HL-60/S4 treated with phorbol 12-myristate 13-acetate at 8.2 ng/mL for 4 days and 3 days (cell line): ENCODE results near the gene STK38L.

ENCODE experiments used
- in situ Hi-C: fragments of 300-500 bp; cut with MboI; formaldehyde crosslinking; loops from 2 replicates; pipeline ENCODE4 v1.15.0; 2022; ENCODE audit warnings: low sequenced_read_pairs

The STK38L gene

GRCh38 chr12:27342536-27342935 is 98.5 kb downstream of the STK38L start:
- in situ Hi-C loops, result no loop called here

GRCh38 chr12:27343255-27344000 is 99.3 kb downstream of the STK38L start:
- in situ Hi-C loops, result no loop called here

DNA sequence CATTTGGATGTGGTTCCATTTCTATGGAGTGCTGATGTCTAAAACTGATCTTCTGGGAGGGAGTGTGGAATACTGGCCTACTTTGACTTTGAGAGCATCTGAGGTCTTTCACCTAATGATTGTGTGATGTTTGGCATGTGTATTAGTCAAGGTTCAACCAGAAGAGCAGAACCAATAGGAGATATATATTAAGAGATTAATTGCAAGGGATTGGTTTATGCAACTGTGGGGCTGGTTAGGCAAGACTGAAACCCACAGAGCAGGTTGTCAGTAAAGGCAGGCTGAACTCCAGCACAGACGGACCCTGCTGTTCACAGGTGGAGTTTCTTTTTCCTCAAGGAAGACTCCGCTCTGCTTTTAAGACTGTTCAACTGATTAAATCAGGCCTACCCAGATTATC is 100.2 kb downstream of the STK38L start:
- in situ Hi-C loops, result no loop called here

- in situ Hi-C loops, result no loop called here
These were observed 100.7 kb downstream of the STK38L start for GRCh38 chr12:27344760-27345159.

- in situ Hi-C loops, result no loop called here
These were observed 101.3 kb downstream of the STK38L start for GRCh38 chr12:27345376-27345775.

GRCh38 chr12:27347779-27348178 is 103.7 kb downstream of the STK38L start:
- in situ Hi-C loops, result no loop called here

GRCh38 chr12:27351476-27351875 is 107.4 kb downstream of the STK38L start:
- in situ Hi-C loops, result no loop called here

- in situ Hi-C loops, result no loop called here
These were observed 111.4 kb downstream of the STK38L start for GRCh38 chr12:27355486-27355885.

GRCh38 chr12:27355979-27356378 is 111.9 kb downstream of the STK38L start:
- in situ Hi-C loops, result no loop called here

DNA sequence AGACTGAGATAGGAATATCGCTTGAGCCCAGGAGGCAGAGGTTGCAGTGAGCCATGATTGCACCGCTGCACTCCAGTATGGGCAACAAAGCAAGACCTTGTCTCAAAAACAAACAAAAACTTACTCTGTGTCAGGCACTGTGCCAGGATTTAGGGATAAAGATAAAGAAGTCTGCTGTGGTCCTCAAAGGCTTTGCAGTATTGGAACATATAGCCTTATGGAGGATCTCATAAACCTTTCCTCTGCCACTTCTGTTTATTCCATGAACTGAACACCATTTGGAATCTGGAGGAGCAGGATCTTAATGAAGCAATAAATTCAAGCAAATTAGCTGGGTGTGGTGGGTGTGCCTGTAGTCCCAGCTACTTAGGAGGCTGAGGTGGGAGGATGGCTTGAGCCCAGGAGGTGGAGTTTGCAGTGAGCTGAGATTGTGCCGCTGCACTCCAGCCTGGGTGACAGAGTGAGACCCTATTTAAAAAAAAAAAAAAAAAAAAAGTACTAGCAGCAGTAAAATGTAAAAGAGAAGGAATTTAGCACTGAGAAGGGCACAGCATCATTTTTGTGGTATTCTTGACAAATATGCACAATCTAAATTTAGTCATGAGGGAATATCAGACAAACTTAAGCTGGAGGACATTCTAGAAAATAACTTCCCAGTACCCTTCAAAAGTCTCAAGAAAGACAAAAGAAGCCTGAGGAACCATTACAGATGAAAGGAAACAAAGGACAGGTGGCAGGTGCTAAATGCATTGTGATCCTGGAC is 115.7 kb downstream of the STK38L start:
- in situ Hi-C loops, result no loop called here

DNA sequence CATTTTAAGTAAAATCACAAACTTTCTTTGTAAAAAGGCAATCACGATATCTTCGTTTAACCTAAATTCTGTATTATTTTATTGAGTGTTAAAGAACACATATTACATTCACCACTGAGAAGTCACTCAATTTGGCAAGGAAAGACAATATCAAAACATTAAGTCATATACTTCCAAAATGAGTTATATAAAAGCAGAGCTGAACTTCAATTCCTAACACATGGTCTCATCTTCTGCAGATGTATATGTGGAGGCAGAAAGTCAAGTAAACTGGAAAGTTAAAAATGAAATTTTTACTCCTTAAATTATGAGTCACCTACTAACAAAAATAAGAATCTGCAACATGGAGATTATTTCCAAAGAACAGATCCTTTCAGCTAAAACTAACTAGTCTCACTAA is 117.3 kb downstream of the STK38L start:
- in situ Hi-C loops, result no loop called here

- in situ Hi-C loops, result no loop called here
These were observed 122.5 kb downstream of the STK38L start for GRCh38 chr12:27366621-27367020.

GRCh38 chr12:27367078-27367477 is 123.0 kb downstream of the STK38L start:
- in situ Hi-C loops, result no loop called here
